Right lobe of liver (tissue), 6 donors: ENCODE measurements around the gene POLR3E. TPM values are rescaled to one million over a fixed set of nuclear protein-coding genes. Genes with fewer than 3 reads are reported as not detected.

Experiments
- ATAC-seq, 4 donors: fragments of 200-7000 bp; cut with Tn5 transposase; one replicate each; pipeline ENCODE4 v1.9.1; 2020; ENCODE audit warnings: mild to moderate bottlenecking in 4 of 4, moderate library complexity in 4 of 4
- DNase-seq, 3 donors: peaks; one replicate each; pipeline ENCODE4 v3.0.0-alpha.2; 2020
- H3K27ac ChIP-seq, 3 donors: fragments of 200-600 bp; one replicate each; pipeline ENCODE4 v1.8.0; 2022
- H3K27me3 ChIP-seq, 2 donors: fragments of 200-600 bp; one replicate each; pipeline ENCODE4 v1.8.0; 2022
- H3K36me3 ChIP-seq, 4 donors: fragments of 200-600 bp; sonication (generic) in 1 of 4; one replicate each; pipeline versions ENCODE4 v1.5.1 to v1.8.0; 2017 to 2022; ENCODE audit warnings: control low read depth in 1 of 4
- H3K4me1 ChIP-seq, 4 donors: fragments of 200-600 bp; sonication (generic) in 1 of 4; one replicate each; pipeline versions ENCODE4 v1.5.1 to v1.8.0; 2017 to 2022; ENCODE audit warnings: control low read depth in 1 of 4
- H3K4me3 ChIP-seq, 3 donors: fragments of 200-600 bp; one replicate each; pipeline ENCODE4 v1.8.0; 2022
- H3K9me3 ChIP-seq, 4 donors: fragments of 200-600 bp; sonication (generic) in 1 of 4; one replicate each; pipeline versions ENCODE4 v1.5.1 to v1.8.0; 2017 to 2022; ENCODE audit warnings: control low read depth in 1 of 4
- POLR2A ChIP-seq: fragments of 450-650 bp; IDR thresholded peaks from one replicate; pipeline ENCODE4 v1.6.1; 2017; ENCODE audit warnings: antibody characterized with exemption, mild to moderate bottlenecking
- WGBS: methylation state at CpG from one replicate; pipeline ENCODE4 v1.1.6; 2018; ENCODE audit warnings: low coverage, low lambda C conversion rate; ENCODE audit not compliant: insufficient coverage; ENCODE audit errors: missing lambda C conversion rate; 5-methylcytosine and 5-hydroxymethylcytosine counted together
- intact Hi-C, 2 donors: fragments of 100-400 bp; cut with DNase I; formaldehyde crosslinking; loops; one replicate each; pipeline versions ENCODE4 v1.11.2 to v1.14.1; 2022
- long read RNA-seq: library from polyadenylated mRNA; unstranded; transcript quantifications from one replicate; pipeline ENCODE4 v2.0.0, GENCODE V29; 2019
- total RNA-seq, 6 experiments: library from RNA; depleted of rRNA in 2 of 6; stranded (reverse); fragments of >200 nt in 2 of 6; fragmentation: NEBNext Ultra II Directional in 3 of 6; extraction: Animal tissue kit (Norgen Biotek cat#: 25700) in 3 of 6; gene quantifications; one replicate each; pipeline versions ENCODE4 v1.1.0 to v1.2.4, GENCODE V29; 2016 to 2023
- TF ChIP-seq, protein P1 (sequence below), 4 donors: fragments of 200-600 bp in 3 of 4; fragments of 450-650 bp in 1 of 4; IDR thresholded peaks; one replicate each; pipeline versions ENCODE4 v1.5.1 to v1.8.0; 2016 to 2022; ENCODE audit warnings: antibody characterized with exemption in 4 of 4, mild to moderate bottlenecking in 2 of 4
- donor health status: DM: no; HTN: yes; CAD: no.
- donor health status: DM: no; HTN: no; CAD: no.
- donor health status: DM: no; HTN: no; CAD: no.
- donor health status: DM: no; HTN: yes; CAD: no.
- donor health status: DM: no; HTN: yes; CAD: no.

Gene POLR3E, protein sequence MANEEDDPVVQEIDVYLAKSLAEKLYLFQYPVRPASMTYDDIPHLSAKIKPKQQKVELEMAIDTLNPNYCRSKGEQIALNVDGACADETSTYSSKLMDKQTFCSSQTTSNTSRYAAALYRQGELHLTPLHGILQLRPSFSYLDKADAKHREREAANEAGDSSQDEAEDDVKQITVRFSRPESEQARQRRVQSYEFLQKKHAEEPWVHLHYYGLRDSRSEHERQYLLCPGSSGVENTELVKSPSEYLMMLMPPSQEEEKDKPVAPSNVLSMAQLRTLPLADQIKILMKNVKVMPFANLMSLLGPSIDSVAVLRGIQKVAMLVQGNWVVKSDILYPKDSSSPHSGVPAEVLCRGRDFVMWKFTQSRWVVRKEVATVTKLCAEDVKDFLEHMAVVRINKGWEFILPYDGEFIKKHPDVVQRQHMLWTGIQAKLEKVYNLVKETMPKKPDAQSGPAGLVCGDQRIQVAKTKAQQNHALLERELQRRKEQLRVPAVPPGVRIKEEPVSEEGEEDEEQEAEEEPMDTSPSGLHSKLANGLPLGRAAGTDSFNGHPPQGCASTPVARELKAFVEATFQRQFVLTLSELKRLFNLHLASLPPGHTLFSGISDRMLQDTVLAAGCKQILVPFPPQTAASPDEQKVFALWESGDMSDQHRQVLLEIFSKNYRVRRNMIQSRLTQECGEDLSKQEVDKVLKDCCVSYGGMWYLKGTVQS
- 10 to 100 TPM; 15.8 to 35.7 (median 26.9) TPM for total RNA-seq
- long read RNA-seq, partial matches to known transcripts: 0 of 3 reads
- long read RNA-seq, other reads (novel, unspliced or antisense): 0 of 3 reads

DNA sequence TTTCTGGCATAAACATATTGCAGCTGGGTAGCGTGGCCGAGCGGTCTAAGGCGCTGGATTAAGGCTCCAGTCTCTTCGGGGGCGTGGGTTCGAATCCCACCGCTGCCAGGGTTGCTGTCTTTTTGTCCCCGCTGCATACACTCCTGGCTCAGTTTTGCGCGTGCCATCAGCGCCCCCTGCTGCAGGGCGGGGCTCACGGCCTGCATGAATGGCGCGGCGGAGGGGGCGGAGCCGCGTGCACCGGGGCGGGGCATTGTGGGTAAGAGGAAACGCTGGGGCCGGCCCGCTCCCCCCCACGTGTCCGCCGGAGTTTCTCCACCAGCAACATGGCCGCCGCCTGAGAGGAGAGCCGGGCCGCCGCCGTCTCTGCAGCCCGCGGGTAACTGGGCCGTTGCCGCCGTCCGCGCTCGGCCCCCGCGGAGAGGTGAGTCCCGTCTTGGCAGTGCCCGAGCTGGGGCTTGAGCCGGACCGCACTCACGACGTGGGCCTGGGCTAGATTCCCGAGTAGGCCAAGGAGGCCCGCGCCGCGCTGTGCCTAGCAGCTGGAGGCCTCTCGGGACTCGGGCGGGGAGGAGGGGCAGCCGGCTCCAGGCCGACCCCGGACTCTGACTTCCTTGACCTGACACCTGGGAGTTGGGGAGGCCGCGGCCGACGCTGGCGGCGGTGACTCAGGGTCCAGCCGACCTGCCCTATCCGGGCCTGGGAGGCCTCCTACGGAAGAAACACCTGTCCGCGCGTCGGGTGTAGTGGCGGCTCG lies at the start of gene POLR3E:
TSS of gene POLR3E (plus strand) at position 296 of the 757 bp plus-strand sequence. CDS start 5,560 bp downstream, outside the sequence.
- intact Hi-C loops: loop anchor here in 1 of 2 donors (5.0 kb wide), 1 partner anchor 95 kb away; no protein-coding TSS in a partner anchor
- no peaks in the 10 kb centered on the region for H3K27me3 ChIP-seq
- DNase-seq (peak; percentile 99), ATAC-seq (peak; percentile 93 to 97 (median 94))
- H3K9me3 ChIP-seq: no peaks in the 10 kb centered on the region
- TF ChIP-seq POLR2A: peak; percentile 85
- TF ChIP-seq, protein P1, sequence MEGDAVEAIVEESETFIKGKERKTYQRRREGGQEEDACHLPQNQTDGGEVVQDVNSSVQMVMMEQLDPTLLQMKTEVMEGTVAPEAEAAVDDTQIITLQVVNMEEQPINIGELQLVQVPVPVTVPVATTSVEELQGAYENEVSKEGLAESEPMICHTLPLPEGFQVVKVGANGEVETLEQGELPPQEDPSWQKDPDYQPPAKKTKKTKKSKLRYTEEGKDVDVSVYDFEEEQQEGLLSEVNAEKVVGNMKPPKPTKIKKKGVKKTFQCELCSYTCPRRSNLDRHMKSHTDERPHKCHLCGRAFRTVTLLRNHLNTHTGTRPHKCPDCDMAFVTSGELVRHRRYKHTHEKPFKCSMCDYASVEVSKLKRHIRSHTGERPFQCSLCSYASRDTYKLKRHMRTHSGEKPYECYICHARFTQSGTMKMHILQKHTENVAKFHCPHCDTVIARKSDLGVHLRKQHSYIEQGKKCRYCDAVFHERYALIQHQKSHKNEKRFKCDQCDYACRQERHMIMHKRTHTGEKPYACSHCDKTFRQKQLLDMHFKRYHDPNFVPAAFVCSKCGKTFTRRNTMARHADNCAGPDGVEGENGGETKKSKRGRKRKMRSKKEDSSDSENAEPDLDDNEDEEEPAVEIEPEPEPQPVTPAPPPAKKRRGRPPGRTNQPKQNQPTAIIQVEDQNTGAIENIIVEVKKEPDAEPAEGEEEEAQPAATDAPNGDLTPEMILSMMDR (IDR thresholded peaks at IDR 0.05): peak; percentile 95 to 99 (median 96)
- H3K27ac ChIP-seq: peak within 1 kb of the TSS; percentile 84 to 99 (median 93)
- H3K4me1 ChIP-seq: peaks cover 0 to 7% (median 0%) of the 10 kb centered on the region in 4 donors
- WGBS: under 1% methylated on average over 23 of the region's 76 CpGs
- no peaks in the 10 kb centered on the region for H3K36me3 ChIP-seq
- H3K4me3 ChIP-seq: peak within 1 kb of the TSS; percentile 76 to 94 (median 91)

DNA sequence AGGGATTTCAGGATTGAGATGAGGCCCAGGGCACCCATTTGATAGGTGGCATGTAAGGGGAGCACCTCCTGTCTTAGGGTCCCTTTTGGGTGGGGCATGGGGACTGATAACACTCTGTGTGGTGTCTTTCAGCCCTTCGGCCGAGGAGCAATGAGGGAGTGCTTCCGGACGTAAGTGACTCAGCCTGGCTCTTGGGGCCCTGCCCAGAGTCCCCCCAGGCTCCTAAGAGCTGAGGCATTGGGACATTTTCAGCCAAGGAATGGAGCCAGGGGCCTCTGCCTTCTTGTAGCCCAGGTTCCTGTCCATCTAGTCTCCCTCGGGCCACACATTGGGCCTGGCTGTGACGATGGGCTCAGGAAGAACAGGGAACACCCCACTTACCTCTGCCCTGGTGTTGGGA lies 46.7 kb upstream of the POLR3E start:
- no peaks in the 10 kb centered on the region for H3K4me1 ChIP-seq
- peaks cover 0 to 23% (median 13%) of the 10 kb centered on the region in 4 donors for H3K36me3 ChIP-seq
- 80% methylated on average over 1 of the region's 6 CpGs for WGBS
- no peaks in the 10 kb centered on the region for H3K9me3 ChIP-seq
- ATAC-seq (no peak), DNase-seq (no peak)
- intact Hi-C loops: no loop called here
- H3K27ac ChIP-seq: no peak overlapping the region
- no peaks in the 10 kb centered on the region for H3K27me3 ChIP-seq
- no peak for TF ChIP-seq POLR2A
- TF ChIP-seq, protein P1 (IDR thresholded peaks at IDR 0.05): no peak
- H3K4me3 ChIP-seq: no peak overlapping the region

DNA sequence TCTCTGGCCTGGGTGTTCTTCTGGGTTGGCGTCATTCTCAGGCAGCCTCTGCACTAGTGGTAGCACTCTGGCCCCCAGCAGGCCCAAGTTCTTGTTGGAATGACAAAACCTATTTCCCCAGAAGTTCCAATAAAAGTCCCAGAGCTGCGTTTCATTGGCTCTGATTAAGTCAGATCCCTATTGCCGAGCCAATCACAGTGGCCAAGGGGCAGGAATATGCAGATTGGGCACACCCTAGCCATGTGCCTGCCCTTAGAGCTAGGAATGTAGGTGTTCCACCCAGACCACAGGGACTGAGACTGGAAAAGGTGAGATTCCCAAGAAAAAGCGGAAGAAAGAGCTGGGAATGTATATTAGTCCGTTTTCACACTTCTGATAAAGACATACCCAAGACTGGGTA lies 44.9 kb upstream of the POLR3E start:
- TF ChIP-seq POLR2A: no peak
- TF ChIP-seq, protein P1 (IDR thresholded peaks at IDR 0.05): no peak
- no peaks in the 10 kb centered on the region for H3K4me1 ChIP-seq
- no peak overlapping the region for H3K4me3 ChIP-seq
- intact Hi-C loops: no loop called here
- H3K9me3 ChIP-seq: no peaks in the 10 kb centered on the region
- DNase-seq (no peak), ATAC-seq (no peak)
- peaks cover 0 to 28% (median 14%) of the 10 kb centered on the region in 4 donors for H3K36me3 ChIP-seq
- H3K27ac ChIP-seq: no peak overlapping the region
- WGBS: 42% methylated on average over 2 of the region's 5 CpGs
- no peaks in the 10 kb centered on the region for H3K27me3 ChIP-seq

DNA sequence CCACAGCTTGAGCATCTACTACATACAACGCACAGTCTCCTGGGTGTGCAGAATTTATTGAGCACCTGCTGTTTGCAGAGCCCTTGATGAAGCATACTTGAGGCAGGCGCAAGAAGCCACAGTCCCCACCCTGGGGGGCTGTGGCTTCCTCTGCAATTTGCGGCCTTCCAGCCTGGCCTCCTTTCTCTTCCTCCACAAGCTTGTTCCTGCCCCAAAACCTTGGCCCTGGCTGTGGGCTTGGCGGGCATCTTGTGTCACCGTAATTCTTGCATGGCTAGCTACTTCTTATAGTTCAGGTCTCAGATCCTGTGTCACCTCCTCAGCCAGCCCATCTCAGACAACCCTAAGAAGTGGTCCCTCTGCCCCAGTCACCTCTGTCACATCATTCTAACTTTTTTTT lies 43.9 kb upstream of the POLR3E start:
- DNase-seq: no peak

More for the DNA sequence above, 43.9 kb upstream of the POLR3E start:
- WGBS: 100% methylated on average over 1 of the region's 5 CpGs
- Histone ChIP-seq H3K4me3 (no peak overlapping the region), H3K27ac (no peak overlapping the region), H3K9me3 (no peaks in the 10 kb centered on the region), H3K27me3 (no peaks in the 10 kb centered on the region), H3K4me1 (no peaks in the 10 kb centered on the region), H3K36me3 (peaks cover 0 to 37% (median 19%) of the 10 kb centered on the region in 4 donors)
- no peak for ATAC-seq
- TF ChIP-seq, protein P1 (IDR thresholded peaks at IDR 0.05): no peak
- TF ChIP-seq POLR2A: no peak
- intact Hi-C loops: no loop called here
